ENCODE measurements around the gene NUDT17.

DNA sequence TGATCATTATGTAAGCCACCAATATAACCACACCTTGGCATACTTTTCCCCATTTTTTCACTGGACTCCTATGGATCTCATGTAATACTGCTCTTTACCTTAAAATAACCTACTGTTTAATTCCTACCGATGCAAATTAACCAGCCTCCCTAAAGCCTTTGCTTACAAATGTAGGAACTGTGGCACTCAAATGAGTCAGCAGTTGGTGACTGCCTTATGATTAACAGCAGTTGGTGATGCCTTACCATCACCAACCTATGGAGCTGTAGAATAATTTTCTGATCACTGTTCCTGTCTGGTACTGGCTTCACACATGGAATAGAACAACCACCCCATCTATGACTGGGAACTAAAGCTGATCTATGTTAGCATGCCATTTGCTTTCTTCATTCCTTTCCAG is 7.8 kb upstream of the NUDT17 start:
- TF ChIP-seq, protein P1, sequence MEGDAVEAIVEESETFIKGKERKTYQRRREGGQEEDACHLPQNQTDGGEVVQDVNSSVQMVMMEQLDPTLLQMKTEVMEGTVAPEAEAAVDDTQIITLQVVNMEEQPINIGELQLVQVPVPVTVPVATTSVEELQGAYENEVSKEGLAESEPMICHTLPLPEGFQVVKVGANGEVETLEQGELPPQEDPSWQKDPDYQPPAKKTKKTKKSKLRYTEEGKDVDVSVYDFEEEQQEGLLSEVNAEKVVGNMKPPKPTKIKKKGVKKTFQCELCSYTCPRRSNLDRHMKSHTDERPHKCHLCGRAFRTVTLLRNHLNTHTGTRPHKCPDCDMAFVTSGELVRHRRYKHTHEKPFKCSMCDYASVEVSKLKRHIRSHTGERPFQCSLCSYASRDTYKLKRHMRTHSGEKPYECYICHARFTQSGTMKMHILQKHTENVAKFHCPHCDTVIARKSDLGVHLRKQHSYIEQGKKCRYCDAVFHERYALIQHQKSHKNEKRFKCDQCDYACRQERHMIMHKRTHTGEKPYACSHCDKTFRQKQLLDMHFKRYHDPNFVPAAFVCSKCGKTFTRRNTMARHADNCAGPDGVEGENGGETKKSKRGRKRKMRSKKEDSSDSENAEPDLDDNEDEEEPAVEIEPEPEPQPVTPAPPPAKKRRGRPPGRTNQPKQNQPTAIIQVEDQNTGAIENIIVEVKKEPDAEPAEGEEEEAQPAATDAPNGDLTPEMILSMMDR (conservative IDR thresholded peaks at IDR 0.05; ENCODE audit: low read depth, low read length): no peak
- TF ChIP-seq, protein P2, sequence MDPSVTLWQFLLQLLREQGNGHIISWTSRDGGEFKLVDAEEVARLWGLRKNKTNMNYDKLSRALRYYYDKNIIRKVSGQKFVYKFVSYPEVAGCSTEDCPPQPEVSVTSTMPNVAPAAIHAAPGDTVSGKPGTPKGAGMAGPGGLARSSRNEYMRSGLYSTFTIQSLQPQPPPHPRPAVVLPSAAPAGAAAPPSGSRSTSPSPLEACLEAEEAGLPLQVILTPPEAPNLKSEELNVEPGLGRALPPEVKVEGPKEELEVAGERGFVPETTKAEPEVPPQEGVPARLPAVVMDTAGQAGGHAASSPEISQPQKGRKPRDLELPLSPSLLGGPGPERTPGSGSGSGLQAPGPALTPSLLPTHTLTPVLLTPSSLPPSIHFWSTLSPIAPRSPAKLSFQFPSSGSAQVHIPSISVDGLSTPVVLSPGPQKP (IDR thresholded peaks at IDR 0.05; ENCODE audit: borderline replicate concordance, low read depth, low read length): no peak
- TF ChIP-seq POLR2A (IDR thresholded peaks at IDR 0.05; ENCODE audit: low read depth, low read length): no peak
- no peak for TF ChIP-seq SMC3 (IDR thresholded peaks at IDR 0.05; ENCODE audit: low read depth, low read length)
- no peak for TF ChIP-seq RCOR1 (IDR thresholded peaks at IDR 0.05; ENCODE audit: insufficient replicate concordance, low read length)
- no peak for TF ChIP-seq RAD21 (IDR thresholded peaks at IDR 0.05; ENCODE audit: low read length)
- TF ChIP-seq CEBPB (IDR thresholded peaks at IDR 0.05; ENCODE audit: low read depth, low read length): no peak
- TF ChIP-seq RFX5 (IDR thresholded peaks at IDR 0.05; ENCODE audit: low read depth, low read length): no peak
- TF ChIP-seq, protein P3, sequence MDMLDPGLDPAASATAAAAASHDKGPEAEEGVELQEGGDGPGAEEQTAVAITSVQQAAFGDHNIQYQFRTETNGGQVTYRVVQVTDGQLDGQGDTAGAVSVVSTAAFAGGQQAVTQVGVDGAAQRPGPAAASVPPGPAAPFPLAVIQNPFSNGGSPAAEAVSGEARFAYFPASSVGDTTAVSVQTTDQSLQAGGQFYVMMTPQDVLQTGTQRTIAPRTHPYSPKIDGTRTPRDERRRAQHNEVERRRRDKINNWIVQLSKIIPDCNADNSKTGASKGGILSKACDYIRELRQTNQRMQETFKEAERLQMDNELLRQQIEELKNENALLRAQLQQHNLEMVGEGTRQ (IDR thresholded peaks at IDR 0.05; ENCODE audit: low read depth, low read length): no peak
- TF ChIP-seq MAFK (IDR thresholded peaks at IDR 0.05; ENCODE audit: low read depth, low read length): no peak
- TF ChIP-seq MXI1 (IDR thresholded peaks at IDR 0.05; ENCODE audit: borderline replicate concordance, low read depth, low read length): no peak
- no peak for TF ChIP-seq BHLHE40 (IDR thresholded peaks at IDR 0.05; ENCODE audit: low read depth, low read length)
- no peak for TF ChIP-seq CHD1 (IDR thresholded peaks at IDR 0.05; ENCODE audit: low read depth, low read length)
- no peak for TF ChIP-seq FOS (IDR thresholded peaks at IDR 0.05; ENCODE audit: low read depth, low read length)
